ENCODE results near the gene ZBTB9.

Gene ZBTB9

DNA sequence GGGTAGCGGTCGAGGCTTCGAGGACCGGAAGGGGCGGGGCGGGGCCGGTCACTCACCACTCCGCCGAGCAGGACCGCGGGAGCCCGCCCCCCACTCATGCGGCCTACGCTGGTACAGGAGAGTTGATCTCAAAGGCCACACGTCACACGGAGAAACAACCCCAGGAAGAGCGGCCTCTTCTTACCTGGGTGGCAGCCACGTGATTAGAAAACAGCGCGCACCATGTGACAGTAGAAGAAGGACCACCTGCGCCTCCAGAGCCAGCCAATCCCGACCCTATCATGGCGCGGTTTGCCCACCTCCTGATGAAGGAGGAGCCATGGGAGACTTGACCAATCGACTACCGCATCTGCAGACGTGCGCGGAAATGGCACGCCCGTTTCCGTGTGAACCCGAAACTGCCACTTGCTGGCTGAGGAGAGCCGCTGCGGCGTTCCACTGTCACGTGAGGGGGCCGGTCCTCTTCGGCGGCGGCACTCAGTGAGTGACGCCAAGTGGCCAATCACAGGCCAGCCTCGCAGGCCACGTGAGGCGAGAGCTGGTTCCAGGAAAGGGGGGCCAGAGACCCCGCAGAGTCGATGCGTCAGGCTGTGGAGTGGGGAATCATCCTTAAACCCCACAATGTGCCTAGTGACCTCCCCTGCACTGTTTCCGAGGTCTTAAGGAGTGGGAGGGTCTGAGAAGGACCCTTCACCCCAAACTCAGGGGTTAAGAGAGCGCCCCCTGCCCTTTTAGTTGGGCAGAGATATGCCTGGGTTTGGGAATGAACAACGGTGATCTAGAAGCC is 36.3 kb upstream of the ZBTB9 start, which contains the start of gene CUTA:
CUTA (minus strand) TSS at position 205 of the 787 bp plus-strand sequence; CDS start at position 98, 107 bp downstream.
- peak; percentile 100 for DNase-seq (ENCODE audit: low read depth, low spot score)
- peak within 1 kb of the TSS; percentile 69 for H3K4me3 ChIP-seq (ENCODE audit: low read length)

DNA sequence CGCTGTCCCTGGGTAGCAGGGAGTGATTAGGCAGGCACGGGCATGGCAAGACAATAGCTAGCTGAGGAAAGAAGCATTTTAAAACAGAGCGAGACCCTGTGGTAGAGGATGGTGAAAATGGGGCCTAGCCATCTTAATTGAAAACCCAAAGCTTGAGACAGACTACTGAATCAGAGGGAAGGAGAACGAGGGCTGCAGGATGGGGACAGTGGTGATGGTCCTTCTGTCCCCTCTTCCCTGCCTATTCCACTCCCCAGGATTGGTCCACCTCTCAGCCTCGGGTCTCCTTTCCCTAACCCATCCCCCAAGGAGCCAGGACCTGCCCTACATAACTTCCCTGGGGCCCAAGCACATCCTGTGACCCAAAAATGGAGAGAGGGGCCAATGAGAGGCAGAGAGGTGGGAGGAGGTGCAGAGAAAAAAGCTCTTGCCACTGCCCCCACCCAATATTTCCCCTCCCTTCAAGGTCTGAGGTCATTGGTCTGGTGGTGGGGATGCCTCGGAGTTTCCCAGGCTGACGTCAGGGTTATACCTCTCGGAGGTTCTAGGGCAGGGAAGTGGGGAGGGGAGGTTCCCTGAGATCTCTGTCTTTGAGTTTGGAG is 35.6 kb upstream of the ZBTB9 start:
- no peak for DNase-seq (ENCODE audit: low read depth, low spot score)
- H3K4me3 ChIP-seq (ENCODE audit: low read length), result peak overlapping the region; percentile 67

DNA sequence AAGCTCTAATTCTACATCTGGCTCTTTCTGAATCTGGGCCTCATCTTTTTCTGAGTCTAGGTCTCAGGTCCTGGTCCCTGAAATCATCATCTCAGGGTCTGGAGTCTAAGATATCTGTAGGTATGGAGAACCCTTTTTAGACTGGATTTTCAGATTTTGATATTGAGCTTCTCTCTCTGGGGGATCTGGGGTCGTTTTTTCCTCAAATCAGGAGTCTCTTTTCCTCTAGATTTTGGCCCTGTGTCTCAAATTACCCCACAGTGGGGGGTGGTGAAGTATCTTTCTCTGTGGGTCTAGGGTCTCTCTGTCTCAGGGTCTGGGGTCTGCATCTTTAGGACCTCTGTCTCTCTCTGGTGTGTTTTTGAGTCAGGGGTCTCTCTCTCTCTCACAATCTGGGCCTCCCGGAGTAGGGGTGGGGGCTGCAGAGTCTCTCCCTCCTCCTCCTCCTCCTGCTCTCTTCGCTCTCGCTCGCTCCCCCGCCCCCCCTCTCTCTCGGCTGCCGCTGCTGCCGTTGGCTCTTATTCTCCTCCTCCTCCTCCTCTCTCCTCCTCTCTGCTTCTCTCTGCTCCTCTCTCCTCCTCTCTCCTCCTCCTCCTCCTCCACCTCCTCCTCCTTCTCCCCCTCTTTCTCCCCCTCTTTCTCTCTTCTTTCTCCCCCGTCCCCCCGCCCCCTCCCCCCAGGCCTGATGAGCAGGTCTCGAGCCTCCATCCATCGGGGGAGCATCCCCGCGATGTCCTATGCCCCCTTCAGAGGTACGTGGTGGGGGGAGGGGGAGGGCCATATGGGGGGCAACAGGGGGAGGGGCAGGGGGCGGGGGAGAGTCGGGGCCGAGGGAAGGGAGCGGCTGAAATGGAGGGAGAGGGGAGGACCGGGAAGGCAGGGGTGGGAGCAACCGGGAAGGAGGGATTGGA is 34.5 kb upstream of the ZBTB9 start, which contains the start of gene SYNGAP1:
SYNGAP1 (plus strand) TSS at position 486 of the 911 bp plus-strand sequence; CDS start at position 686, 200 bp downstream.
- DNase-seq (ENCODE audit: low read depth, low spot score), result peak; percentile 51
- H3K4me3 ChIP-seq (ENCODE audit: low read length), result peak within 1 kb of the TSS; percentile 67

DNA sequence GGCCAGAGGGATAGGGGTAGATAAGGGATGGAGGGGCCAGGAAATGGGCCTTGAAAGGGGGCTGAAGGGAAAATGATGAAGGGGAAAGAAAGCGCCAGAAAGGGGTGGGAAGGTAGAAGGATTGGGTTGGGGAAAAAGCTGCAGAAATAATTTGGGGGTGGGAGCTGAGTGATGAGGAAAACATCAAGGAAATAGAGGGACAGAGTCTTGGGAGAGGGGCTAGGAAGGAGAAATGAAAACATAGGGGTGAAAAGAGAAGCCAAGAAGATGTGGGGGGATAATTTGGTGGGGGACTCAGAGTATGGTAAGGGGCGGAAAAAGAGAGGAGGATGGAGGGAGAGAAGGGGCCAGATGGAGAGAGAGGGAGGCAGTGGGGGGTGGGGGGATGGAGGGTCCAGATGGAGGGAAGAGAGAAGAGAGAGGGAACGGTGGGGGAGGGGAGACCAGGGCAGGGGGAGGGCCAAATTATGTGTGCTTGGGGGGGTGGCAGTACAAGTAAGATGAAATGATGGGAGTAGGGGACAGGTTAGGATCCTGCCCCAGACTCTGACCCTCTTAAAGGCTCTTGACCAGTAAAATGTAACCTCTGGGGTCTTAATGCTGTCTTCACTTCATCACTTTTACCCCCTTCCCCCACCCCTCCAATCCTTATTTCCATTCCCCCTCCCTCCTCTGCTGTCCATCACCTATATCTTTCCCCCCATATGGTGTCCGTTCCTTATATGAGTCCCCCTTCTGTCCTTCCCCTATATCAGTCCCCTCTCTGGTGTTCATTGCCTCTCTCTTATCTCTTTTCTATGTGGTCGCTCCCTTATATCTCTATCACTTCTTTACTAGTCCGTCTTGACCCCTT is 33.7 kb upstream of the ZBTB9 start:
- peak; percentile 56 for DNase-seq (ENCODE audit: low read depth, low spot score)
- H3K4me3 ChIP-seq (ENCODE audit: low read length), result peak overlapping the region; percentile 28

DNA sequence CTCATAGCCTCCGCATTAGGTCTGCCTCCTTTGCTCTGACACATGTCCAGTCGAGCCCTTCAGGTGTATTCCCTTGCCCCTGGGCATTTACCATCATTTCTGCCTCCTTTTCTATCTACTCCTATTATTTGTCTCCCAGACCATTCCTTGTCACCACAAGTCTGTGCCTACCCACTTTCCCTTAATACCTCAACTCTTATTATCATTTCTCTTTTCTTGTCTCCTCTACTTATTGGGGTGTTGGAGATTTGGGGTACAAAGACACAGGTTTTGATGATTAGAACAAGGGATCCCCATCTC is 33.1 kb upstream of the ZBTB9 start:
- no peak for DNase-seq (ENCODE audit: low read depth, low spot score)
- H3K4me3 ChIP-seq (ENCODE audit: low read length), result no peak overlapping the region

DNA sequence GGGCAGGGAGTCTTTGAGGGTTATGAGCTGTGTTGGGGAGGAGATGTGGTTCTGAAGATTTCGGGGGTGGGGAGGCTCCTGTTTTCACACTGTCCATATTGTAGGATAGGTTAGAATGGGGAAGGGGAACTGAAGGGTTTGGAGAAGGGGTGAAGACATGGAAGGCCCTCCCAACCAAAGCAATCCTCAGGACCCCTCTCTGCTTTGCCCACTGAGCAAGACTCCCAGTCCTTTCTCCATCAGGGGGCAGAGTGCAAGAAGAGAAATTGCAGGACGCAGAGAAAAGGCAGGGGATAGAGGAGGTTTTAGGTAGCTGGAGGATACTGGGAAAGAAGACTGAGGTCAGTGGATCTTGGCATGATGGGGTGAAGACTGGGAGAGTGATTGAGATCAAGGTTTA is 30.6 kb upstream of the ZBTB9 start:
- DNase-seq (ENCODE audit: low read depth, low spot score), result no peak
- H3K4me3 ChIP-seq (ENCODE audit: low read length), result no peak overlapping the region

DNA sequence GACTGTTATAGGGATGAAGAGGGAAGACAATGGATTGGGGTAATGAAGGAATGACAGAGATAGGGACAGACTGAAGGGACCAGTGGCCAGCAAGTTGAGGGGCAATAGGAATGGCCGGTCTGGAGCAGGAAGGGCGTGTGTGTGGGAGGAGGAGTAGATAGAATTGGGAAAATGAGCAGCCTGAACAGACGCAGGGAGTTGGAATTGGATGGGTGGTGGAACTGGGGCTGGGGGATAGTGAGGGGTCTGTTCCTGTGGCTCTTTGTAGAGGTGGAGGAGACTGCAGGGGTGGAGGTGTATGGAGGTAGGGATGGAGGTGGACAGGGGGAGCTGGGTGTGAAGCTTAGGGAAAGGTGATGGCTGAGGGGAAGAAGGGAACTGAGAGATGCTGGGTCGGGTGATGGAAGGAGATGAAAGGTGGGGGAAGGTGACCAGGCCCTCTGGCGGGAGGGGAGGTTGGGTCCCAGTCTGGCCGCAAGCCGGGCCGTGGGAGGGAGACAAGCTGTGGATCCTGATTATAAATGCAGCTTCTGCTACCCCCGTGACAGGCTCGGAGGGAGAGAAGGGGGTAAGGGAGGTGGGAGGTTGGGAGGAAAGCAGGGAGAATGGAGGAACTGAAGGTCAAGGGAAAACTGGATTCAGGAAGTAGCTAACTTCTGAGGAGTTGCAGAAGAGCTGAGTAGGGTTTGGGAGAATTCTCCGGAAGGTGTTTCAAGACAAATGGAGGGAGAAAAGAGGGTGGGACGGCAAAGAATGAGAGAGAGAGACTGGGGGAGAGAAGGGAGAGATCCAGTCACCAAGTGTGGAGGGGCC is 29.3 kb upstream of the ZBTB9 start:
- no peak for DNase-seq (ENCODE audit: low read depth, low spot score)
- H3K4me3 ChIP-seq (ENCODE audit: low read length), result peak overlapping the region; percentile 66

DNA sequence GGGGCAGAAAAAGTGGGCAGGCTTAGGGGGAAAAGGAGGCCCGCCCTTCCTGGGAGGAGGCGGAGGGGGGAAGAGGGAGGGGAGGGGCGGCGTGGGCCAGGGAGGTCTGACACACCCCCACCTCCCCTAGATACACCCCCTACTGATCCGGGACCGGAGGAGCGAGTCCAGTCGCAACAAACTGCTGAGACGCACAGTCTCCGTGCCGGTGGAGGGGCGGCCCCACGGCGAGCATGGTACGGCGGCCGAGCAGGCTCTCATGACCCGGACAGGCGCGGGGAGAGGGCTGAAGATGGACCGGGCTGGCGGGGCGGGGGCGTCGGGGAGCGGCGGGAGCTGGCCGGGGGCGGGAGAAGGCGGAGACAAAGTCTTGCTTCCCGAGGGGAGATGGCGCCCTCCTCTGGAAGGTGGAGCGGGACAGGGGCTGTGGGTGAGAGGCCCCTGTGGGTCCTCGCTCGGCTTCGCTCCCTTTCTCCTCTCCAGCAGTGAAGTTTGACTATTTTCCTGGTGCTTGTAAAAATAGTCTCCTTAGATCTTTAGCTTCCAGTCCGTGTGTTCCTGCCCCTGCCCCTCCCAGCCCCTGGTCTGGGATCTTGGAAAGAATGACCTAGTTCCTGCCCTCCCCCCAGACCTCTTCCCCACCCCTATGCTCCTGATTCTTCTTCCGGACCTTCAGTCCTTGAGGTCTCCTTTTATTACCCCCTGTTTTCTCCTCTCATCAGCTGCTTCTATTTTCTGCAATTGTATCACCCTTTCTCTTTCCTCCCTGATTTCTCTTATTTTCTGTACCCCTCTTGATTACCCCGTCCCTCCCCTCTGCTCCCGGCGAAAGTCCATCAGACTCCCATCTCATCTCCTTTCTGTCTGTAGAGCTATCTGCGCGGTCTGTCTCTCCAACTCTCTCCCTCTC is 28.5 kb upstream of the ZBTB9 start:
- peak overlapping the region; percentile 66 for H3K4me3 ChIP-seq (ENCODE audit: low read length)
- peak; percentile 77 for DNase-seq (ENCODE audit: low read depth, low spot score)

DNA sequence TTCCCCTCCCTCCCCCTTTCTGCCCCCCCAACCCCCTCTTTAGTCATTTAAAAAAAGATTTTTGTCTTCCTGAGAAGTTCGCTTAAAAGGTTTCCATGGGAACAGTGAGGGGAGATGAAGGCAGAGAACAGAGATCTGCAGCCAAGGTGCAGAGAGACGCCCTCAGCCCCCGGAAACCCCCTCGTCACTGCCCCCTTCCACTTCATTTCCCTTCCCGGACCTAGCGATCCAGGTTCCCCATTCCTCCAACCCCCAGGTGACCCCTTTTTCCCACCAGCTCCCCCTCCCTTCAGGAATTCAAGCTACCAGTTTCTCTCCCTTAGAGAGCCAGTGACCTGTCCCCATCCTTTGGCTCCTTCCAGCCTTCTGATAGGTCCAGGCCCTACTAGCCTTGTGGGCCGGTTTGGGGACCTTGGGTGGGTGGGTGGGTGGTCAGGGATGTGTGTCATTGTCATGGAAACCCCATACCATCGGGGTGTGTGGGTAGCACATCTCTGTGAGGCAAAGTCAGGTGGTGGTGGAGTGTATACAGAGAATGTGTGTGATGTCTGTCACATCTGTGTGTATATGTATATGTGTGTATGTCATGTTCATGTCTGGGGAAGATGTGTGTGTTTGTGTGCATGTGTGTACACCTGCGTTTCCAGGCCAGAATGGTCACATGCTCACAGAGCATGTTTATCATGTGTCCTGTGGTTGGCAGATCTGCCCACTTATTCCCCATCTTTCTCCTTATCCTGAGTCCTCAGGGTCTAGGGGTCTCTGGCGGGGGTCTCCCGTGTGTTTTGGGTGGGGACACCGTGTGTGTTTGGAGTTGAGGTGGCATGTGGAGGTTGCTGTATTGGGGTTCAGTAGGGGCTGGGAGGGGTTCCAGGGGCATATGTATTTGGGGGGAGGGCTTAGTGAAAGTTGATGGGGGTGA is 27.5 kb upstream of the ZBTB9 start:
- DNase-seq (ENCODE audit: low read depth, low spot score), result peak; percentile 61

DNA sequence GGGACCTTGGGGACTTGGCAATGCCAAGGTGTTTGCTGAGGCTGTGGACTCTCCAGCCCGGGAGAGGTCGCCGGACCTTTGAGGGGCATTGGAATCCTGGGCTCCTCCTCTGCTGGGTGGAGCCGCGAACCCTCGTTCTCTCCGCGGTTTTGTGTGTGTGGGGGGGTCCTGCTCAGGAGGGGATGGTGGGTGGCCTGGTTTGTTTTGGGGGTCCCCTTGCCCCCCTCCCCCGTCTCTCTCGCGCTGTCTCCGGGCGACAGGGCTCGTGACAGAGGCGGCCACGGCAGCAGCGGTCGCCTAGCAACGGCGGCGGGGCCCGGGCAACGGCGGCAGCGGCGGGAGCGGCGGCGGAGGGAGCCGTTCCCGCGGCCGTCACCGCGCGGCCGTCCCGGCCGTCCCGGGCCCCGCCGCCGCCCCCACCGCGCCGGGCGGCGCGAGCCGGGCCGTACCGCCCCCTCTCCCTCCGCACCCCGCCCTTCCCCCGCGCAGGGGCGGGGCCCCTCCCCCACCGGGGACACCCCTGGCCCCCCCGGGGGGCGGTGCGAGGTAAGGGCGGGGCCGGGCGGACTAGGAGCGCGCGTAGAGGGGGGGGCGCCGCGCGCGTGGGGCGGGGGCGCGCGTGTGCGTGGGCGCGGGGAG is 26.7 kb upstream of the ZBTB9 start:
- H3K4me3 ChIP-seq (ENCODE audit: low read length), result peak overlapping the region; percentile 63
- DNase-seq (ENCODE audit: low read depth, low spot score), result no peak

More for the DNA sequence above, 27.5 kb upstream of the ZBTB9 start:
- H3K4me3 ChIP-seq (ENCODE audit: low read length), result peak overlapping the region; percentile 66

DNA sequence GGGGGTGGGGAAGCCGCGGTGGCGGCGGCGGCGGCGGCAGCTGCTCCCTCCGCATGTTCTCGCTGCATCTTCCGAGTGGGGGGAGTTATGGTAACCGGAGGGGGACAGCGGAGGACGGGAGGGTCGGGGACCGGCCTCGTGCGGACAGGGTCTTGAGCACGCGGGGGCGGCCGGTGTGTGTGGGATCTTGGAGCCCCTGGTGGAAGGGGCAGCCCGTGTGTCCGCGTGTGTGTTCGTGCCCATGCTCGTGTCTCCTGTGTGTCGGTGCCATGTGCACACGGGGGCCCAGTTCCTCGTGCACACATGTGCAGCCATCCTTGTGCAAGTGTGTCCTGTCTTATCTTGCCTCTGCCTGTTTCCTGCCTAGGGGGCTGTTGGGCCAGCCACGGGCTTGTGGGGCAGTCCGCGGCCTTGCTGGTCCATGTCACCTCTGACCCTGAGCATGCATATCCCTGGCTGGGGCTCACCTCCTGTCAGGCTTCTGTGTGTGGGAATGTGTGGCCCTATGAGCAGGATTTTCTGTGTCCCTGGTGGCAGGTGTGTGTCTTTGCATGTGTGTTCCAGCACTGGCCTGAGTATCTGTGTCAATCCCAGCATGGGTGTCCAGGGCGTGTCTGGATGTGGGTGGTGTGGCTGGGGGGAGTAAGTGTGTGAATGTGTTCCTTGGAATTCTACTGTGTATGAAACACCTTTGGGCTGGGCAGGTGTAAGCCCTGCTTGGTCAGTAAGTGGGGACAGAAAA is 26.0 kb upstream of the ZBTB9 start:
- peak overlapping the region; percentile 57 for H3K4me3 ChIP-seq (ENCODE audit: low read length)
- no peak for DNase-seq (ENCODE audit: low read depth, low spot score)

DNA sequence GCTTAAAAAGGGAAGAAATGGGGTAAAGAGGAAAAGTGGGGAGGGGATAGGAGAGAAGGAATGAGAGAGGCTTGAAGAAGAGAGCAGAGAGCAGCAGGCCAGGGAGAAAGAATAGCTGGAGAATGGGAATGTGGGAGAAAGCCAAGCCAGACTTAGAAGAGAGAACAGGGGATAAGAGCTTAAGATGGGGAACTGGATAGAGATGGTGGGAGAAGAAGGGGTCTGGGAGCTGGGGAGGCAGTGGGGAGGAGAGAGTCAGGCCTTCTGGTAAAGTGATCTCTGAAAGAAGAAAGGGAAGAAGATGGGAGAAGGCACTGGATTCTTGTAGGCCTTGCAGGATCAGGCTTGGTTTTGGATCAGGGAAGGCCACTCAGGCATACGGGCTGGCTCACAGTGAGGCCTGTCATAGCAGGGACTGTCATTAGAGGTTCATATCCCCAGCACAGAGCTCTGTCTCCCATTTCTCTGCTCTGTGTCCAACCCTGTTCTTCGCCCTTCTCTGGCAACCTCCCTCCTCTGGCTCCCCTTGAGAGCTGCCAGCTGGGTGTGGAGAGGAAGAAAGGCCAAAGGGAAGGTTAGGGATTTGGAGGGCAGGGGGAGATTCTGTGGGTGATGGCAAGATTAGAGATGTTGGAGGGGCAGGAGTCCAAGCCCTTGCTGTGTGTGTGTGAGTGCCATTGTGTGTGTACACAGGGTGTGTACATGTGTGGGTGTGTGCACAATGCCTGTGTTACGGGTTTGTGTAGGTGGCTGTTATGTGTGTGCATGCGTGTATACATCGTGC is 25.2 kb upstream of the ZBTB9 start:
- no peak overlapping the region for H3K4me3 ChIP-seq (ENCODE audit: low read length)
- no peak for DNase-seq (ENCODE audit: low read depth, low spot score)

DNA sequence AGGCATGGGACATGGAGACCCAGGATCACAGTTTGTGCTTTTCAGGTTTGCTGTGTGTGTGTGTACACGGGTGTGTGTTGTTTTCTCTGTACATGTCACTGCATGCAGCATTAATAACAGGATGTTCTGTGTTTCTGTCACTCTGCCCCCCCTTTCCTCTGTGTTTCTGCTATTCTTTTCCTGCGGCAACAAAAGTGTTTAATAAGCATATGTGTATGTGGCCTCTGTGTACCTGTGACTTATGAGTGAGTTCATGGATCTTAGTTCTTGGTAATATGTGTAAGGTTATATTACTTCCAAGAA is 24.7 kb upstream of the ZBTB9 start:
- H3K4me3 ChIP-seq (ENCODE audit: low read length), result no peak overlapping the region
- no peak for DNase-seq (ENCODE audit: low read depth, low spot score)

DNA sequence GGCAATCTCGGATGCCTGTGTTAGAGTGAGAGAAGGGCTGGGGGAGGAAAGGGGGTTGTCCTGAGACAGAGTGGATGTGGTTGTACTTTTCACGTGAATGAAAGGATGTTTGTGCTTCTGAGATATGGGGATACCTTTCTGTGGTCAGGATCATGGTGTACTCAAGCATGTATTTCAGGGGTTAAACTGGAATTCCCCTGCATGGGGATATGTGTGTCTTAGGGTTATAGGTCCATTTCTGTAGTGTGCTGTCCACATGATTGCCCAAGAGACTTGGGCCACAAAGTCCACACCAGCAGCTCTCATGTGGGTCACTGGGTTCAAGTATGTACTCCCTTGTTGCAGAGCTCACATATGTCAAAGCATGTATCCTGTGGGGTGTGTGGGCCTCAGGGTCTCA is 24.0 kb upstream of the ZBTB9 start:
- H3K4me3 ChIP-seq (ENCODE audit: low read length), result no peak overlapping the region; the same call in 1 of the 2 replicates
- no peak for DNase-seq (ENCODE audit: low read depth, low spot score)

Measured in Jurkat, Clone E6-1 (cell line).